ENCODE results near the gene ADAM30.
"Not testable (repeated sequence)": the region's sequence is repeated elsewhere in the genome, so short reads cannot be mapped to it uniquely, and the experiment has no call there.

ADAM30 gene

DNA sequence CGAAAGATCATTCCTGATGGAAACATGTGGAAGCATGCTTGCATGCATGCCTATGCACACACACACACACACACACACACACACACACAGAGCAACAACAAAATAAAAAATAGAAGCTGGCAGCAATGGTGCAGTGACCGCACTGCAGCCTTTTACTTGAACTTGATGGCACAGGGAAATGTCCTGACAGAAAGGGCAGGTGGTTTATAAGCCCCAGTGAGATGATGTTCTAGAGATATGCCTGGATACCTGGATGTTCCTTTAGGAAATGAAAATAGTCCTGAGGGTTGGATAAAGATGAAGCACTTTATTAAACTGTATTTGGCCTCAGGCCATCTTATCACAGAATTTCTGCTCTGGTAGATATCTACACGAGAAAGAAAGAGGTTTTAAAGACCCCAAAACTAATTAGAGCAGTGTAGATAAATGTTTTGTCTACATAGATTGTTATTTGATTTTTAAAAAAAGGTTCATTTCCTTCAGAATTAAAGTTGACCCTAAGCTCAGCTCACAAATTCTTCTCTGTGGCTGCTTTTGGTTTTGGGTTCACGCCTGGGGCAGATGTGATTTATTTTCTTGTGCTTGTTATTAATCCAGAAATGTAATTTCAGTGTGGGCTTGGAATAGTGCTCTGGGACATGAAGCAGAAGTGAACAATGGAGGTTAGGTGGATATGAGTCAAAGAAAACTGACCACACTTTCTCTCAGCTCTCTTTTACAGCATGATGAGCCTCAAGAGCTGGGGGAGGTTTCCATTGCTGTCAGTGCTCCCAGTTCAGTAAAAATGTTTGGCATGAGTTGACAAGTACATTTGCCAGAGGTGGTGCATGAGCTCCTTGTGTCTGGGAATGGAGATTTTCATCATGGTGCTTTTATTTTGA is 22.9 kb downstream of the ADAM30 start:
- peak; percentile 40 for DNase-seq

DNA sequence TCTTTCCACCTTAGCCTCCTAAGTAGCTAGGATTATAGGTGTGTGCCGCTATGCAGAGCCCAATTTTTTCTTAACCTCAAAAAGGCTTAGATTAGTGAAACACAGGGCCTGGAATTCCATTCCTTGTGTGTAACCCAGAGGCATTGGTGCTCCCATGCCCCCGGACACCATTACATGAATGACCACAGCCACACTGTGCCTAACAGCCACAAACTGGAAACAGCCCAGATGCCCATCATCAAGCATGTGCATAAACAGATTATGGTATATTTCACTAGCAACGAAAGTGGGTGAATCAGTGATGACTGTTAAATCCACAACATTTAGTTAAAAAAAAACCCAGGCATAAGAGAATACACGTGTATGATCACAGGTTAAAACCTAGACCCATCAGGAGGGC is 24.4 kb downstream of the ADAM30 start:
- DNase-seq, result no peak

DNA sequence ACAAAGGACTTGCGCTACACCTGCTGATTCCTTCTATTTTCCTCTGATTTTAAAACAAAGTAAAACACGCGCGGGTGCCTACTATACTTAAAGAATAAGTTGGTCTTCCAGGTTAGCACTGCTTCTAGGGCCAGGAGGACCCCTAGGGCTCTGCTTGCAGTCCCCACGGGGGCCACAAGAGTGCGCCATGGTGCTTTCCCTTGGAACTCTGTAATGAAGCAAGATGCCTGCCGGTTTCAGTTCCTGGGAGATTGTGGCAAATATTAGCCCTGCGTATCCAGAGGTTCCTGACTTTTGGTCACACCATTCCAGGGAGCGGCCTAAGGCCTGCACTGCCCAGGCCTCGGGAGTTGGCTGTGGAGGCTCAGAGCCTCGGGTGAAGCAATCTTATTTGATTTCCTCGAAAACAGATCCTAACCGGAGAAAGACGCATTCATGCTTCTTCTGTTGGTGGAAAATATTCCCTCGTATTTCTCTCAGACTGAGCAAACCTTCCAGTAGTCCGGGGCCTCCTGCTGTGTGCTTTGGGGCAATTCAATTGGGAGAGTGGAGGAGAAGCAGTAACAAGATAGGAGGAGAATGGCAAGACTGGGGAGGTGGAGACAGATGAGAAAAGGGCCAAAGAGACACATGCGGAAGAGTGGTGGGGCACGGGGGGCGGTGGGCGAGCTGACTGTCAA is 25.3 kb downstream of the ADAM30 start:
- DNase-seq, result peak; percentile 89

DNA sequence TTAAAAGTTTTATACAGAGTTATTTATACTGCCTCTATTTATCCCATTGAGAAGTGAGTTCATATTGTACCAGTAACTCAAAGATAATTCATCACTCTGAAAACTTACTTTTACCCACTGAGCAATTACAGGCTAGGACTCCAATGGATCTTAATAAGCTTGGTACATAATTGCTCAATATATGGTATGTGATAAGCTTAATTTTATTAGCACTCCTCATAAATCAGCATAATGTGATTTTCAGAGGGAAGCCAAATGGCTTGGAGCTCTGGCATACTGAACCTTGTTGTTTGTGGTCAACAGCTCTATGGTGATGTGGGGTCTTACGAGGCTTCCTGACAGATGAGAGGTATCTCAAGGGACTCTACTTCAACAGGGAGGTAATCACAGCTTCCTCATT is 26.3 kb downstream of the ADAM30 start:
- no peak for DNase-seq

DNA sequence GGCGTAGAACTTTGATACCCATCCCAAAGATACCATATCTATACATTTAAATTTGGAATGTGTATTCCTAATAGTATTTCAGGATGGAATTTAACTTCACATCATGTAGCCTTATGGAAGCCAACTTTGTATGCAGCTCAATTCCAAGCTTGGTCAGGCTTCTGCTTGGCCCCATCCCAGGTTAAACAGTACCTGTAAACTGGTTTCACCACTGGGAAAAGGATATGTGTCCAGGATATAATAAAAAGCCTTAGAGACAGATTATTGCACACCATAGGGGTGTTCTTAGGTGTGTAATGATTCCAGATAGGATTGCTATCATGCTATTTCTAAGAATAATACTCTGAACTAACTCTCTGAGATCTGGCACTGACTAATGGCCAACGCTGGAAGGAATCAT is 28.1 kb downstream of the ADAM30 start:
- no peak for DNase-seq

DNA sequence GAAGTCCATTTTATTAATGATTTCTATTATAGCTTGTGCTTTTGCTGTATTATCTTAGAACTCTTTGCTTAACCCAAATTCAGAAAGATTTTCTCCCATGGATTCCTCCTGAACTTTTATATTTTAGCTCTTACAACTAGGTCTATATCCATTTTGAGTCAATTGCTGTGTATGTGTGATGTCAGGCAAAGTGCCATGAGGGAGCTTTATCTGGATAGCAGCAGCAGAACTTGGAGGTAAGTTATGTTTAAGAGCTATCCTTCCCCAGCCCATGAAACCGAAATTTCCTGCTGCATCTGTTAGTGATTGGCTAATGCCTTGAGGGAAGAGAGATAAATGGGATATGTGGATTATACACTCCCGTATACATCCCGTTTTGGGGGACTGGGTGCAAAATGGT is 29.9 kb downstream of the ADAM30 start:
- DNase-seq, result no peak

DNA sequence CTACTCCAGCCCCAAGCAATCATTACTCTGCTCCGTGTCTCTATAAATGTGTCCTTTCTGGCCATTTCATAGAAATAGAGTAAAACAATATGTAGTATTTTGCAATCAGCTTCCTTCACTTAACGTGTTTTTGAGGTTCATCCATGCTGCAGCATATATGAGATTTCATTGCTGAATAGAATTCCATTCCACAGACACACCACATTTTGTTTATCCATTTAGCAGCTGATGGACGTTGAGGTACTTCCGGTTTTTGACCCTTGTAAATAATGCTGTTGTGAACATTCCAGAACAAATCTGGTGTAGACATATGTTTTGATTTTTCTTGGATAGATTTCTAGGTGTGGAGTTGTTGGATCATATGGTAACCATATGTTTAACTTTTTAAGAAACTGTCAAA is 30.7 kb downstream of the ADAM30 start:
- DNase-seq, result no peak

DNA sequence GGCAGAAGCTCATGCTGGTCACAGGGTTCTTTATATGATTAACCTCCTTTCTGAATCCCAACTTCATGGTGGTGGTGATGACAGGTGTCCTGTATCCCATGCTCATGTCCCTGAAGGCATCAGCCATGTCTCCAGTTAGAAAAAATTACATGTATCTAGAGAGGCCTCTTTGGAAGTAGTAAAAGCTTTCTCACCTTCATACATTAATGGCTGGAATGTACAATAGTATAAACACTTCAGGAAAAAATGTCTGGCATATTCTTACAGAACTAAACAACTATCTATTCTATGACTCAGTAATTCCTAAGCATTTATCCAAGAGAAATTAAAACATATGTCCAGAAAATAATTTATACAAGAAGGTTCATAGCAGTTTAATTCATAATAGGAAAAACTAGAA is 34.0 kb downstream of the ADAM30 start:
- DNase-seq, result no peak

DNA sequence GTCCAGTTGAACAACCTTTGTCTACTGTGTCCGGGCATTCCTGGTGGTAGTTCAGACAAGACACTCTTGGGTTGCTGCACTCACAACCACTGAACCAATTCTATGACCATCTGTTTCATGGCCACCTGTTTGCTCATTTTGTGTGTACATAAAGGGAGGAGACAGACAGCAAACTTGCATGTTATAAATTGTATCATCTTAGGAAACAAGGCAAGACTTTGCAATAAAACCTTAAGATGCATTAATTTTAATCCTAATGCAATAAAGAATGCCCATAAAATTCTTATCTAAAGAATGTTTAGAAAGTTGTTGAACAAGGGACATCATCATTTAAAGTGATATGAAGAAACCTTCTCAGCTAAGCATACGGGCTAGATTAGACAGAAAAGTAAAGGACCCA is 34.8 kb downstream of the ADAM30 start:
- no peak for DNase-seq

DNA sequence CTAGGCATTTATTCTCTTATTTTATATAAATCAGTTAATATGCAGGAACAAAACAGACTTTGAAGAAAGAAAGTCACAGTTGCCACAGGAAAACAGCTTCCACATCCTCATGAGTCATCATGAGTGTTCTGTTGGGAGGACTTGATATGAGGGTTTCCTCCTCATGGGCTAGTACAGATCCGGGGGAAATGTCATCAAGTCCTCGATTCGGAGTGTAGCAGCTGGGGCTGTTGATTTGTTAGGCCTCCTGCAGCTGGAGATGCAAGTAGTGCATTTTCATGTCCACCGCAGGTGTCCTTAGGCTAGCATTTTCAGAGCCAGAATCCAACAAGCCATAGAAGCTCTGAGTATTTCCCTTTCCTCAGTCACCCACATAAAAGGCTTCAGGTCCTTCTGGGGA is 36.7 kb downstream of the ADAM30 start:
- DNase-seq, result no peak

DNA sequence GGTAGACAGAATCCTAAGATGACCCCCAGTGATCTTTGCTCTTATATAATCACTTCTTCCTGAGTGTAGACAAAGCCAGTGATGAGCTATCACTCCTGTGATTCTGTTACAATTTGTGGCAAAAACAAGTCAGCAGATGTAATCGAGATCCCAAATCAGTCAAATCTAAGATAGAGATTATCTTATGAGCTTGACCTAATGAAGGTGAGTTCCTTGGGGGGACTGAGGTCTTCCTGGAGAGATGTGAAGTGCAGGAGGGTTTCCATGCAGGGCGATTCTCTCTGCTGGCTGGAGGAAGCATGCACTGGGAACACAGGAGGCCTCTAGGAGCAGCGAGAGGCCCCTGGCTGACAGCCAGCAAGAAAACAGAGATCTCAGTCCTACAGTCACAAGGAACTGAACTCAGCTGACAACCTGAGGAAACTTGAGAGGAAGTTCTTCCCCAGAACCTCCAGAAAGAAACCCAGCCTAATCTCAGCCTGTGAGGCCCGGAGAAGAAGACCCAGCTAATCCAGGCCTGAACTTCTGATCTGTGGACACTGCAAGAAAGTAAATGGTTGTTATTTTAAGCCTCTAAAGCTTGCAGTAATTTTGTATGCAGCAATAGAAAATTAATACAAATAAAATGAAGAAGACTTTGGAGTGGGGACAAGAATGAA is 37.6 kb downstream of the ADAM30 start:
- DNase-seq, result not testable (repeated sequence)

DNA sequence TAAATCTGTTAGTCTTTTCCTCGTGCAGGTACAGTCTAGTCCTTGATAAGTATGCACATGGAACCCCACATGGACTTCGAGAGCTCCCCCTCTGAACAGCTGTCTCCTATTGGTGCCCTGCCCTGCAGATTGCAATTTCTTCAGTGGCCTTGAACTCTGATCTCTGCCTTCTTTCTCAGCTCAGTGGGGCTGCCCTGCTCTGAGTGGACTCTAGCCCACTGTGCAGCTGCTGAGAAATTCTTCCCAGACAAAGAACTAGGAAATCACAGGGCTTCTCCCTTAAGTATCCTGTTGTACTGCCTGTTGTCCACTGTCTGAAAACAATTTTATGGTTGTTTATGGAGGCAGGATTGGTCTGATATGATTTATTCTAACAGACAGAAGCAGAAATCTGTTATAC is 38.2 kb downstream of the ADAM30 start:
- DNase-seq, result no peak

DNA sequence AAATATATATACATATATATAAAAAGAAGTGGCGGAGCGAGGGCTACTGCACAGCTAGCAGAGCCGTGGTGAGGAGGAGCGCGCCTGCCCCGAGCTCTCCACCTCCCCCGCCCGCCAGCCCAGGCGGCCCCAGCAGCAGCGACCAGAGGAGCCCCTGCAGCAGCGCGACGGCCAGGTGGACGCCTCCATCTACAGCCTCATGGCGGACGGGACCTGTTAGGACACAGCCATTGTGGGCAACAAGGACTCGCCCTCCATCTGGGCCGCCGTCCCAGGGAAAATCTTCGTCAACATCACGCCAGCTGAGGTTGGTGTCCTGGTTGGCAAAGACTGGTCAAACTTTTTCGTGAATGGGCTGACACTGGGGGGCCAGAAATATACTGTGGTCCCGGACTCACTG is 43.2 kb downstream of the ADAM30 start:
- DNase-seq, result no peak

DNA sequence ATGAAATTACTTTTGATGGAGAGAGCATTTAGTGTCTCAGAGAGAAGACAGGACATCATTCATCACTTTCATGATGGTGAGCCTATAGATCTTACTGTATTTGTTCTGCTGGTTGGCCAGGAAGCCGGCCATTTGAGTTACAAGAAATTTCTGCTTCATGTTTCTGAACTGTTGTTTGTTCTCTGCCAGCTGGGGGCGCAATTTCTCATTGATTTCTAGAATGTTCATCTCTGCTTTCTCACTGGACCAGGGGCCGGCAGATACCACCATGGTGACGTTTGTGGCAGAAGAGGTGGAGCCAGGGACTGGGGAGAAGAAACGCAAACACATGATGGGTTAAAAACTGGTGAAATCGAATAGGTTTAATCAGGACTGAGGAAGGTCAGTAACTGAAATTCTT is 52.1 kb downstream of the ADAM30 start:
- DNase-seq, result not testable (repeated sequence)

All from eye (tissue), 1 donor.